ENCODE measurements around the gene SMARCE1. TPM values are rescaled to one million over a fixed set of nuclear protein-coding genes. Genes with fewer than 3 reads are reported as not detected.
A peak's percentile ranks its signal among the peaks of the same experiment; 100 is the strongest.

SMARCE1 gene
- total and polyA plus RNA-seq, 8 donors: 83.9 to 262 (median 227) TPM

DNA sequence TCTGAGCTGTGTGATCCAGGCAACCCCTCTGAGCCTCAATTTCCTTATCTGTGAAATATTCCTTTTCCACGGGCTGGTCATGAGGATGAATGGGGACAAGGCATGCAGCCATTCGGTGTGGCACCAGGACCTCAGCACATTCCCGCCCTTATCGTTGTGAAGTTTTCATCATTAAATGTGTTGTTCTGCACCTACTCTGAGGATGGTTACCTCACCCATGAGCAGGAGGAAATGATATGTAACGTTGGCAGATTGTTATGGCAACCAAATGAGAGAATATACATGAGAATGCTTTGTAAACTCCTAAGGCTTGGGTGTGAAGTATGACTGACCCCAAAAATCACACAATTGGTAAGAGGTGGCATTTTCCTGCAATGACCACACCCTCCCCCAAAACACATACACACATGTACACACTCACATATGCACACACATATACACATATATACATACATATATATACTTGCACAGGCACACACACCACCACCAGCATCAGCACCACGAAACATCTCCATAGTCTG, 39.5 kb downstream of the SMARCE1 start:
- H3K36me3 ChIP-seq: no peaks in the 10 kb centered on the region
- H3K4me3 ChIP-seq: no peak overlapping the region
- ATAC-seq (no peak), DNase-seq (no peak)
- H3K9me3 ChIP-seq: no peaks in the 10 kb centered on the region
- peak overlapping the region in 1 of 2 donors; percentile 55 for H3K27ac ChIP-seq
- H3K4me1 ChIP-seq: peaks cover 5 to 15% of the 10 kb centered on the region in 2 donors
- no peaks in the 10 kb centered on the region for H3K27me3 ChIP-seq
- intact Hi-C loops (cut with DNase I): no loop called here
- TF ChIP-seq, protein P1, sequence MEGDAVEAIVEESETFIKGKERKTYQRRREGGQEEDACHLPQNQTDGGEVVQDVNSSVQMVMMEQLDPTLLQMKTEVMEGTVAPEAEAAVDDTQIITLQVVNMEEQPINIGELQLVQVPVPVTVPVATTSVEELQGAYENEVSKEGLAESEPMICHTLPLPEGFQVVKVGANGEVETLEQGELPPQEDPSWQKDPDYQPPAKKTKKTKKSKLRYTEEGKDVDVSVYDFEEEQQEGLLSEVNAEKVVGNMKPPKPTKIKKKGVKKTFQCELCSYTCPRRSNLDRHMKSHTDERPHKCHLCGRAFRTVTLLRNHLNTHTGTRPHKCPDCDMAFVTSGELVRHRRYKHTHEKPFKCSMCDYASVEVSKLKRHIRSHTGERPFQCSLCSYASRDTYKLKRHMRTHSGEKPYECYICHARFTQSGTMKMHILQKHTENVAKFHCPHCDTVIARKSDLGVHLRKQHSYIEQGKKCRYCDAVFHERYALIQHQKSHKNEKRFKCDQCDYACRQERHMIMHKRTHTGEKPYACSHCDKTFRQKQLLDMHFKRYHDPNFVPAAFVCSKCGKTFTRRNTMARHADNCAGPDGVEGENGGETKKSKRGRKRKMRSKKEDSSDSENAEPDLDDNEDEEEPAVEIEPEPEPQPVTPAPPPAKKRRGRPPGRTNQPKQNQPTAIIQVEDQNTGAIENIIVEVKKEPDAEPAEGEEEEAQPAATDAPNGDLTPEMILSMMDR (IDR thresholded peaks at IDR 0.05): no peak

DNA sequence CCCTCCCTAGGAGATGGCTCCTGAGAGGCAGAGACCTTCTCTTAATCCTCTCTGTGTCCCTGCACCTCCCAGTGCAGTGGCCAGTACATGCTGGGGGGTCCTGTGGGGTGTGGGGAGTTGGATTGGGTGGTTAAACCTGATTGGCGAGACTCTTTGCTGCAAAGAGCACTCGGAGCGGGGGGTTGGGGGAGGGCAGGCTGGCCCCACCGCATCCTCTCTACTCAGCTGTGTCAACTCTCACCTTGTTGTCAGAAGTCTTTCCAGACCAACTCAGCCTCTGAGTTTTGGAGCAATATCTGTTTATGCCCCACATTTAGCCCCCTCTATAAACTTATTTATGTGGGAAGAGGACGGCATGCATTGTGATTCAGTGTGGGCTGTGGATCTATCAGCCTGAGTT, 40.0 kb downstream of the SMARCE1 start:
- DNase-seq: peak in 1 of 4 donors; percentile 53
- intact Hi-C loops (cut with DNase I): no loop called here
- Histone ChIP-seq H3K27me3 (no peaks in the 10 kb centered on the region), H3K9me3 (no peaks in the 10 kb centered on the region), H3K4me1 (peaks cover 5 to 15% of the 10 kb centered on the region in 2 donors), H3K36me3 (no peaks in the 10 kb centered on the region), H3K4me3 (no peak overlapping the region), H3K27ac (peak overlapping the region; percentile 50 to 55)
- TF ChIP-seq, protein P1 (IDR thresholded peaks at IDR 0.05): no peak
- ATAC-seq: peak; percentile 67

DNA sequence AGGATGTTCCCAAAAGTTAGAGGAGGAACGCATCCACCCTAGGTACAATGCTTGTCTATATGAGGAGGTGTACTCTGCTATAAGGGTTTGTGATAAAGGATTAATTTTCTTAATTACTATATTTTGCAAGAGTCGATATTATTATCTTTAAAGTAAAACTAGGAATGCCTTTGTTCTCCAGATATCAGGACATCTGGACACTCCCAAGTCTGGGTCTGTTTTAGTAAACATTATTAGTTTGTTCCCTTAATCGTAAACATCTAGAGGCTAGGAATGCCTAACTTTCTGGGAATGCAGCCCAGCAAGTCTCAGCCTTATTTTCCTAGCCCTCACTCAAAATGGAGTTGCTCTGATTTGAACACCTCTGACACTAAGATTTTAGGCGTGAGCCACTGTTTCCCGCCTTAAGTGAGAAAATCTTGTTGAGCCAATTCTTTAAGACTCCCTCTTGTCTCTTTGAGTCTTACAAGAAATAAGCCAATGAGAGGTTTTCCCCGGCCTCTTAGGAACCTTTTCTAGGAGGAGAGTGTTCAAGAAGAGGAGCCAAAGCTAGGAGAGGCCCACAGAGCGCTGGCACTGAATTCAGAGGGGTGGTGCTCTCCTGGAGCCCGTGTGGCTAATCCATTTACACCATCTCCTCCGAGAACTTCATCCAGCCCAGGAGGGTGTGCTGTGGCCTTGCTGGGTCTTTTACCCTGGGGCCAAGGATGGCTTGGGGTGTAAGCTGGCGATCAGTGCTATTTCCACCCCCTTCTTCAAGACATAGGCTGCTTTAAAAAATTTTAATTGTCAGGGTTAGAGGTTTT, 40.9 kb downstream of the SMARCE1 start:
- ATAC-seq: peak; percentile 88
- no peaks in the 10 kb centered on the region for H3K9me3 ChIP-seq
- peak in 1 of 4 donors; percentile 49 for DNase-seq
- H3K27me3 ChIP-seq: no peaks in the 10 kb centered on the region
- intact Hi-C loops (cut with DNase I): no loop called here
- TF ChIP-seq, protein P1 (IDR thresholded peaks at IDR 0.05): no peak
- H3K4me3 ChIP-seq: no peak overlapping the region
- peaks cover 5 to 15% of the 10 kb centered on the region in 2 donors for H3K4me1 ChIP-seq
- H3K36me3 ChIP-seq: no peaks in the 10 kb centered on the region
- peak overlapping the region; percentile 50 to 55 for H3K27ac ChIP-seq

DNA sequence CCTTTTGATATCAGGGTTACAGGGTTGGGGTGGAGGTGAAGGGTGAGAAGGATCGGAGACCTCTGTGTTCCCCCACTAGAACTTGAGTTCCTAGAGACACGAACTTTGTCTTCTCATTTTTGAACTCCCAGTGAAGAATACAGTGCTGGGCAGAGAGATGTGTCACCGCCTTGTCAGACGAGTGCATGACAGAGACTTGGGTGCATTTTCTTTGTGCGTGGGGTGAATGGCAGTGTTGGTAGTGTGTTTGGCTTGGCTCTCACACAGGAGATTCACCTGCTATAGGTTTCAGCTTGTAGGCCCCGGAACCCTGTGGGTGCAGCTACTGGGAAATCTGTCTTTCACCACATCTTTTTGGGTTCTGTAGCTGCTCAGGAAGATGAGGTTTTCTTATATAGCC, 42.3 kb downstream of the SMARCE1 start:
- DNase-seq: no peak
- no peak for ATAC-seq
- Histone ChIP-seq H3K27ac (no peak overlapping the region), H3K4me1 (peaks cover 5 to 15% of the 10 kb centered on the region in 2 donors), H3K4me3 (no peak overlapping the region), H3K9me3 (no peaks in the 10 kb centered on the region), H3K27me3 (no peaks in the 10 kb centered on the region), H3K36me3 (no peaks in the 10 kb centered on the region)
- intact Hi-C loops (cut with DNase I): no loop called here
- TF ChIP-seq, protein P1 (IDR thresholded peaks at IDR 0.05): no peak

DNA sequence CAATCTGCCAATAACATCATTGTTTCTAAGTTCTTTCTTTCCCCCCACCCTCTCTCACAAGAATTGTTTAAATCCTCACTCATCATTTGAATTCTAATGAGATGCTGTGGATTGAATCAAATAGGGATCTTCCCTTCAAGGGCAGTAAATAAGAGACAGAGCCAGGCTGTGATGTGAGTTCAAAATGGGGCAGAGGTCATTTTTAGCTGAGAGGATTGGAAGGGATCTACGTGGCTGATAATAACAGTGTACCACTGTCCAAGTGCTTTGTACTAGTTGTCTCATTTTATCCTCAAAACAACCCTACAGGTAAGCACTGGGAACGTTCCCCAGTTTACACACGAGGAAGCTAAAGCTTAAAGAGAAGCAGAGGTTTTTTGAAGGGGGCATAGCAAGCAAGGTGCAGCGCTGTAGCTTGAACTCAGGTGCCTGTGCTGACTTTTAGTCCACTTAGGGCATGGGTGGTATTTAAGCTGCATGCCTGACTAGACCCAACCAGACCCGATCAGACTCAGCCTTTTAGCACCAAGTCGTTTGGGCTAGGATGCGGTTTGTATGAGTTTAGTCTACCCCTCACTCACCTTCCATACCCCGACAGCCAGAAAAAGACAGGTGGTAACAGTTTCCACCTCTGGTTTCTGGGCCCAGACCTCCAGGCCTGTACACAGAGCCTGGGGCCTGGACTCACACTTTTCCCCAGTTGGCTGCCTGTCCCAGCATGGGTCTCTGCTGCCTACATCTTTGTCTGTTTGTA, 43.1 kb downstream of the SMARCE1 start:
- H3K27me3 ChIP-seq: no peaks in the 10 kb centered on the region
- H3K4me1 ChIP-seq: peaks cover 5 to 15% of the 10 kb centered on the region in 2 donors
- H3K9me3 ChIP-seq: no peaks in the 10 kb centered on the region
- no peak overlapping the region for H3K27ac ChIP-seq
- ATAC-seq: no peak
- no peak for DNase-seq
- no peak overlapping the region for H3K4me3 ChIP-seq
- TF ChIP-seq, protein P1 (IDR thresholded peaks at IDR 0.05): no peak
- H3K36me3 ChIP-seq: no peaks in the 10 kb centered on the region
- intact Hi-C loops (cut with DNase I): no loop called here
